ENCODE results near the gene SCUBE1. TPM values are rescaled to one million over a fixed set of nuclear protein-coding genes. Genes with fewer than 3 reads are reported as not detected.

Gene SCUBE1
- total and polyA plus RNA-seq, 10 of the 15 experiments (the other 5 are each of a cell fraction or from before 2014, with no cell fraction given), result not detected

DNA sequence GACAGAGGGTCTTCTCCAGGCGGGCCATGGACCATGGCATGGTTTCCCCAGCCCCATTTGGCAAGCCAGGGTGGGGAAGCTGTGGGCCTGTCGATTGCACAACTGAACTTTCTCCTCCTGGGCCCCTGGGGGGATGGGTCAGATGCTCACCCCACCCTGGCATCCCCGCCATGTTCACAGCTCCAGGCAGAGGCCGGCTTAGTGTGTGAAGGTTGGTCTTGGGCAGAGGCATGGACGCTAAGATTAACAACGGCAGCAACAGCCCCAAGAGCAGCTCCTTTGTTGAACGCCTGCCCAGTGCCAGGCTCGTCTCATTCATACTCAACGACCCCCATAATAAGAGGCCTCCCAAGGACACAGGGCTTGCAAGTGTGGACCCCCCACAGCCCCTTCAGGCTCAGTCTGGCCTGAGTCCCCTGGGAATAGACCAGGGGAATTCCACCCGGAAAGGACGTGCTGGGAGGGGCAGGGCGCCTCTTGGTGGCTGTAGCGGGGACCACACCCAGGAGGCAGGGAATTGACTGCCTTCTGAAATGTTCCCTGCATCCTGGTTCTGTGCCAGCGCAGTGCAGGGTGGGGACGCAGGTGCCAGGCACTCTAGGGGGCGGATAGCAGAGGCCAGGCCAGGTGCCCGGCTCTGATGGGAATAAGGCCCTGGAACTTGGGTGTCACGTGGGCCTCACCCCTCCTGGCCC lies 183.5 kb downstream of the SCUBE1 start:
- no peak overlapping the region for H3K9ac ChIP-seq (ENCODE audit: control insufficient read depth, insufficient read depth, low read length)
- POLR2A ChIA-PET, result no interaction called here
- no peak for DNase-seq (ENCODE audit: low read depth, low spot score)
- SMC1A ChIA-PET (ENCODE audit: uncharacterized antibody, unreplicated experiment), result no interaction called here
- no TSS peak for BruUV-seq (replicated peaks)
- H3K4me2 ChIP-seq (ENCODE audit: control insufficient read depth, insufficient read depth), result no peak overlapping the region
- 69% methylated on average over 17 of the region's 18 CpGs for WGBS (ENCODE audit: insufficient coverage, insufficient replicate concordance, low lambda C conversion rate, missing lambda C conversion rate)
- H3K27me3 ChIP-seq (replicated peaks in 1 of 2; ENCODE audit: control insufficient read depth in 2 of 2, insufficient read depth in 2 of 2, low read length in 1 of 2), result no peaks in the 10 kb centered on the region; a peak in 1 of 4 replicates
- H3K4me1 ChIP-seq (ENCODE audit: control insufficient read depth, insufficient read depth, low read length), result no peaks in the 10 kb centered on the region; the same call in 1 of the 2 replicates
- ATAC-seq, result no peak
- no peak overlapping the region for H3K4me3 ChIP-seq
- H3K79me2 ChIP-seq (ENCODE audit: control insufficient read depth, insufficient read depth, low read length), result no peaks in the 10 kb centered on the region
- H2AFZ ChIP-seq (ENCODE audit: control insufficient read depth, low read depth, low read length), result no peak overlapping the region
- RAD21 ChIA-PET (ENCODE audit: unreplicated experiment), result no interaction called here
- CTCF ChIA-PET, result interaction anchor here (0.6 kb wide), 1 partner anchor 73 kb away, joined by 3 read pairs; no protein-coding TSS in a partner anchor
- intact Hi-C loops (cut with micrococcal nuclease; ENCODE audit: unreplicated experiment), result no loop called here
- in situ Hi-C loops (cut with MboI), result no loop called here
- no peak for FAIRE-seq
- H3K9me3 ChIP-seq (replicated peaks; ENCODE audit: control insufficient read depth, insufficient read depth, low read length), result no peaks in the 10 kb centered on the region
- no peaks in the 10 kb centered on the region for H4K20me1 ChIP-seq (ENCODE audit: control insufficient read depth, insufficient read depth)
- no peak overlapping the region for H3K27ac ChIP-seq (ENCODE audit: control insufficient read depth, insufficient read depth)
- H3K36me3 ChIP-seq (ENCODE audit: control insufficient read depth in 2 of 2, insufficient read depth in 2 of 2, low read length in 1 of 2), result no peaks in the 10 kb centered on the region
- TF ChIP-seq RB1 (IDR thresholded peaks at IDR 0.05; ENCODE audit: borderline replicate concordance) (no peak), ZZZ3 (IDR thresholded peaks at IDR 0.05; ENCODE audit: control insufficient read depth, insufficient read length, low read depth) (no peak), NR2C1 (IDR thresholded peaks at IDR 0.05) (no peak), RCOR1 (conservative IDR thresholded peaks at IDR 0.05; ENCODE audit: low read depth, low read length) (no peak), ZNF274 (IDR thresholded peaks at IDR 0.05; ENCODE audit: insufficient read depth, insufficient read length) (no peak), ZNF24 (IDR thresholded peaks at IDR 0.05) (no peak), FOS (IDR thresholded peaks at IDR 0.05; ENCODE audit: borderline replicate concordance, extremely low read depth, insufficient read length) (no peak), SRF (IDR thresholded peaks at IDR 0.05; ENCODE audit: low read depth in 2 of 2, low read length in 2 of 2) (no peak), CREB1 (IDR thresholded peaks at IDR 0.05; ENCODE audit: low read depth) (no peak), BACH1 (IDR thresholded peaks at IDR 0.05; ENCODE audit: borderline replicate concordance) (no peak), RAD21 (IDR thresholded peaks at IDR 0.05; ENCODE audit: insufficient read depth, low read depth, low read length) (peak; percentile 34; the same call in 1 of the 2 replicates), MEF2B (IDR thresholded peaks at IDR 0.05; ENCODE audit: partially characterized antibody, poor library complexity, severe bottlenecking) (peak; percentile 70), ETV6 (conservative IDR thresholded peaks at IDR 0.05 in 1 of 2, IDR thresholded peaks at IDR 0.05 in 1 of 2; ENCODE audit: borderline replicate concordance in 1 of 2, low read depth in 1 of 2) (no peak), ZNF622 (IDR thresholded peaks at IDR 0.05) (no peak), CBX5 (IDR thresholded peaks at IDR 0.05; ENCODE audit: low read depth) (no peak), LARP7 (IDR thresholded peaks at IDR 0.05) (no peak)
- TF ChIP-seq, protein P1, sequence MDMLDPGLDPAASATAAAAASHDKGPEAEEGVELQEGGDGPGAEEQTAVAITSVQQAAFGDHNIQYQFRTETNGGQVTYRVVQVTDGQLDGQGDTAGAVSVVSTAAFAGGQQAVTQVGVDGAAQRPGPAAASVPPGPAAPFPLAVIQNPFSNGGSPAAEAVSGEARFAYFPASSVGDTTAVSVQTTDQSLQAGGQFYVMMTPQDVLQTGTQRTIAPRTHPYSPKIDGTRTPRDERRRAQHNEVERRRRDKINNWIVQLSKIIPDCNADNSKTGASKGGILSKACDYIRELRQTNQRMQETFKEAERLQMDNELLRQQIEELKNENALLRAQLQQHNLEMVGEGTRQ (IDR thresholded peaks at IDR 0.05; ENCODE audit: borderline replicate concordance, low read depth, low read length), result no peak
- TF ChIP-seq, protein P2, sequence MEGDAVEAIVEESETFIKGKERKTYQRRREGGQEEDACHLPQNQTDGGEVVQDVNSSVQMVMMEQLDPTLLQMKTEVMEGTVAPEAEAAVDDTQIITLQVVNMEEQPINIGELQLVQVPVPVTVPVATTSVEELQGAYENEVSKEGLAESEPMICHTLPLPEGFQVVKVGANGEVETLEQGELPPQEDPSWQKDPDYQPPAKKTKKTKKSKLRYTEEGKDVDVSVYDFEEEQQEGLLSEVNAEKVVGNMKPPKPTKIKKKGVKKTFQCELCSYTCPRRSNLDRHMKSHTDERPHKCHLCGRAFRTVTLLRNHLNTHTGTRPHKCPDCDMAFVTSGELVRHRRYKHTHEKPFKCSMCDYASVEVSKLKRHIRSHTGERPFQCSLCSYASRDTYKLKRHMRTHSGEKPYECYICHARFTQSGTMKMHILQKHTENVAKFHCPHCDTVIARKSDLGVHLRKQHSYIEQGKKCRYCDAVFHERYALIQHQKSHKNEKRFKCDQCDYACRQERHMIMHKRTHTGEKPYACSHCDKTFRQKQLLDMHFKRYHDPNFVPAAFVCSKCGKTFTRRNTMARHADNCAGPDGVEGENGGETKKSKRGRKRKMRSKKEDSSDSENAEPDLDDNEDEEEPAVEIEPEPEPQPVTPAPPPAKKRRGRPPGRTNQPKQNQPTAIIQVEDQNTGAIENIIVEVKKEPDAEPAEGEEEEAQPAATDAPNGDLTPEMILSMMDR (IDR thresholded peaks at IDR 0.05 in 2 of 3, conservative IDR thresholded peaks at IDR 0.05 in 1 of 3; ENCODE audit: control insufficient read depth in 2 of 3, extremely low read depth in 1 of 3, insufficient read depth in 1 of 3, low read depth in 3 of 3, low read length in 3 of 3), result peak; percentile 26 to 44 (median 38); a peak in 5 of 6 replicates
- TF ChIP-seq, protein P3, sequence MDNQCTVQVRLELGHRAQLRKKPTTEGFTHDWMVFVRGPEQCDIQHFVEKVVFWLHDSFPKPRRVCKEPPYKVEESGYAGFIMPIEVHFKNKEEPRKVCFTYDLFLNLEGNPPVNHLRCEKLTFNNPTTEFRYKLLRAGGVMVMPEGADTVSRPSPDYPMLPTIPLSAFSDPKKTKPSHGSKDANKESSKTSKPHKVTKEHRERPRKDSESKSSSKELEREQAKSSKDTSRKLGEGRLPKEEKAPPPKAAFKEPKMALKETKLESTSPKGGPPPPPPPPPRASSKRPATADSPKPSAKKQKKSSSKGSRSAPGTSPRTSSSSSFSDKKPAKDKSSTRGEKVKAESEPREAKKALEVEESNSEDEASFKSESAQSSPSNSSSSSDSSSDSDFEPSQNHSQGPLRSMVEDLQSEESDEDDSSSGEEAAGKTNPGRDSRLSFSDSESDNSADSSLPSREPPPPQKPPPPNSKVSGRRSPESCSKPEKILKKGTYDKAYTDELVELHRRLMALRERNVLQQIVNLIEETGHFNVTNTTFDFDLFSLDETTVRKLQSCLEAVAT (IDR thresholded peaks at IDR 0.05), result no peak

Data from GM12878 (cell line).